Measurements from ENCODE around the gene BDKRB1.

DNA sequence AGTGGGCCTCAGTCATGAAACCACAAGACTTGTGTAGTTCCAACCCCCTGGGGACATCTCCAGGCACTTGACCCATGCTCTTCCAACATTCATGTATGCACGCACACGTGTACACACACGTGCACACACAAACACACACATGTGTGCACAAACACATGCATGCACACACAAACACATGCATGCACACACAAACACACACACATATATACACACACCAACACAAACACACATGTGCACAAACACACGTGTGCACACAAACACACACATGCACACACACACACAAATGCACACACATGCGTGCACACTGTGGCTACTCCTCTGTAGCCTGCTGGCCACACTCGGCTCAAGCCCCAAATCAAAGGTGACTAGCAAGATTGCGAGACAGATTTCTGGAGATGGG, 28.6 kb upstream of the BDKRB1 start:
- TF ChIP-seq, protein P1, sequence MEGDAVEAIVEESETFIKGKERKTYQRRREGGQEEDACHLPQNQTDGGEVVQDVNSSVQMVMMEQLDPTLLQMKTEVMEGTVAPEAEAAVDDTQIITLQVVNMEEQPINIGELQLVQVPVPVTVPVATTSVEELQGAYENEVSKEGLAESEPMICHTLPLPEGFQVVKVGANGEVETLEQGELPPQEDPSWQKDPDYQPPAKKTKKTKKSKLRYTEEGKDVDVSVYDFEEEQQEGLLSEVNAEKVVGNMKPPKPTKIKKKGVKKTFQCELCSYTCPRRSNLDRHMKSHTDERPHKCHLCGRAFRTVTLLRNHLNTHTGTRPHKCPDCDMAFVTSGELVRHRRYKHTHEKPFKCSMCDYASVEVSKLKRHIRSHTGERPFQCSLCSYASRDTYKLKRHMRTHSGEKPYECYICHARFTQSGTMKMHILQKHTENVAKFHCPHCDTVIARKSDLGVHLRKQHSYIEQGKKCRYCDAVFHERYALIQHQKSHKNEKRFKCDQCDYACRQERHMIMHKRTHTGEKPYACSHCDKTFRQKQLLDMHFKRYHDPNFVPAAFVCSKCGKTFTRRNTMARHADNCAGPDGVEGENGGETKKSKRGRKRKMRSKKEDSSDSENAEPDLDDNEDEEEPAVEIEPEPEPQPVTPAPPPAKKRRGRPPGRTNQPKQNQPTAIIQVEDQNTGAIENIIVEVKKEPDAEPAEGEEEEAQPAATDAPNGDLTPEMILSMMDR (IDR thresholded peaks at IDR 0.05) = no peak
- TF ChIP-seq, protein P2, sequence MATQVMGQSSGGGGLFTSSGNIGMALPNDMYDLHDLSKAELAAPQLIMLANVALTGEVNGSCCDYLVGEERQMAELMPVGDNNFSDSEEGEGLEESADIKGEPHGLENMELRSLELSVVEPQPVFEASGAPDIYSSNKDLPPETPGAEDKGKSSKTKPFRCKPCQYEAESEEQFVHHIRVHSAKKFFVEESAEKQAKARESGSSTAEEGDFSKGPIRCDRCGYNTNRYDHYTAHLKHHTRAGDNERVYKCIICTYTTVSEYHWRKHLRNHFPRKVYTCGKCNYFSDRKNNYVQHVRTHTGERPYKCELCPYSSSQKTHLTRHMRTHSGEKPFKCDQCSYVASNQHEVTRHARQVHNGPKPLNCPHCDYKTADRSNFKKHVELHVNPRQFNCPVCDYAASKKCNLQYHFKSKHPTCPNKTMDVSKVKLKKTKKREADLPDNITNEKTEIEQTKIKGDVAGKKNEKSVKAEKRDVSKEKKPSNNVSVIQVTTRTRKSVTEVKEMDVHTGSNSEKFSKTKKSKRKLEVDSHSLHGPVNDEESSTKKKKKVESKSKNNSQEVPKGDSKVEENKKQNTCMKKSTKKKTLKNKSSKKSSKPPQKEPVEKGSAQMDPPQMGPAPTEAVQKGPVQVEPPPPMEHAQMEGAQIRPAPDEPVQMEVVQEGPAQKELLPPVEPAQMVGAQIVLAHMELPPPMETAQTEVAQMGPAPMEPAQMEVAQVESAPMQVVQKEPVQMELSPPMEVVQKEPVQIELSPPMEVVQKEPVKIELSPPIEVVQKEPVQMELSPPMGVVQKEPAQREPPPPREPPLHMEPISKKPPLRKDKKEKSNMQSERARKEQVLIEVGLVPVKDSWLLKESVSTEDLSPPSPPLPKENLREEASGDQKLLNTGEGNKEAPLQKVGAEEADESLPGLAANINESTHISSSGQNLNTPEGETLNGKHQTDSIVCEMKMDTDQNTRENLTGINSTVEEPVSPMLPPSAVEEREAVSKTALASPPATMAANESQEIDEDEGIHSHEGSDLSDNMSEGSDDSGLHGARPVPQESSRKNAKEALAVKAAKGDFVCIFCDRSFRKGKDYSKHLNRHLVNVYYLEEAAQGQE (IDR thresholded peaks at IDR 0.05; ENCODE audit: insufficient read depth in 1 of 2, low read depth in 2 of 2, low read length in 1 of 2) = no peak
- no peak for TF ChIP-seq SIN3A (IDR thresholded peaks at IDR 0.05; ENCODE audit: borderline replicate concordance, insufficient read depth, low read depth, low read length)
- no peak for TF ChIP-seq POLR2AphosphoS5 (IDR thresholded peaks at IDR 0.05; ENCODE audit: low read depth, low read length)
